ENCODE results near the gene SHC1.

- no peak for TF ChIP-seq POLR2AphosphoS5 (IDR thresholded peaks at IDR 0.05; ENCODE audit: low read depth, low read length)
- no peak for TF ChIP-seq TAF1 (IDR thresholded peaks at IDR 0.05; ENCODE audit: borderline replicate concordance, insufficient read depth, low read length)
- TF ChIP-seq SIN3A (IDR thresholded peaks at IDR 0.05; ENCODE audit: borderline replicate concordance, insufficient read depth, low read length), result no peak
Observed at GRCh38 chr1:155001675-155002463, 31.3 kb upstream of the SHC1 start.
